Small intestine (tissue), 7 donors: ENCODE results near the gene MYO7A. TPM values are rescaled to one million over a fixed set of nuclear protein-coding genes. Genes with fewer than 3 reads are reported as not detected.

ENCODE experiments used
- DNase-seq, 2 donors: peaks; one replicate each; pipeline versions ENCODE4 v3.0.0 to v3.0.0-alpha.2; 2013
- FAIRE-seq: peaks from 2 replicates; lab custom pipeline; 2012; peaks lifted over from hg19 to GRCh38; lab: Jason Lieb, UNC
- H3K27ac ChIP-seq, 3 donors: one replicate each; pipeline ENCODE4 v1.5.1; 2013; ENCODE audit warnings: low read length in 2 of 3, mild to moderate bottlenecking in 2 of 3, control low read depth in 1 of 3, inconsistent platforms in 1 of 3, low read depth in 1 of 3, moderate library complexity in 1 of 3
- H3K27me3 ChIP-seq, 3 donors: one replicate each; pipeline ENCODE4 v1.6.1; 2013; ENCODE audit warnings: low read length in 3 of 3, inconsistent platforms in 1 of 3; ENCODE audit not compliant: control insufficient read depth in 3 of 3, insufficient read depth in 3 of 3
- H3K36me3 ChIP-seq, 3 donors: one replicate each; pipeline ENCODE4 v1.6.1; 2013; ENCODE audit warnings: low read length in 3 of 3, inconsistent platforms in 1 of 3, low read depth in 1 of 3, mild to moderate bottlenecking in 1 of 3, moderate library complexity in 1 of 3; ENCODE audit not compliant: control insufficient read depth in 3 of 3, insufficient read depth in 2 of 3
- H3K4me1 ChIP-seq, 3 donors: one replicate each; pipeline ENCODE4 v1.6.1; 2013; ENCODE audit warnings: low read length in 2 of 3, inconsistent platforms in 1 of 3, low read depth in 1 of 3, mild to moderate bottlenecking in 1 of 3, moderate library complexity in 1 of 3; ENCODE audit not compliant: control insufficient read depth in 3 of 3, insufficient read depth in 2 of 3
- H3K4me3 ChIP-seq, 3 donors: one replicate each; pipeline ENCODE4 v1.5.1; 2013; ENCODE audit warnings: low read length in 3 of 3, control low read depth in 1 of 3, inconsistent platforms in 1 of 3, low read depth in 1 of 3, mild to moderate bottlenecking in 1 of 3, moderate library complexity in 1 of 3
- H3K9me3 ChIP-seq, 2 donors: one replicate each; pipeline ENCODE4 v1.6.1; 2013; ENCODE audit warnings: low read depth in 1 of 2, low read length in 1 of 2; ENCODE audit not compliant: control insufficient read depth in 2 of 2, insufficient read depth in 1 of 2
- WGBS, 3 donors: extraction: QIAGEN DNeasy Blood & Tissue Kit; methylation state at CpG; one replicate each; pipeline ENCODE4 v1.1.7; 2013; 5-methylcytosine and 5-hydroxymethylcytosine counted together
- polyA plus RNA-seq, 4 donors: library from polyadenylated mRNA; stranded (reverse) in 3 of 4; unstranded in 1 of 4; fragments of 200-250 nt in 3 of 4; fragments of 120-200 nt in 1 of 4; gene quantifications; one replicate each; pipeline versions ENCODE4 v1.2.1 to v1.2.3, GENCODE V29; 2013
- donor health status: healthy with polysubstance abuse.
- donor health status: control.
- donor health status: control.
- donor health status: Bipolar disorder and iron deficiency.
- donor health status: healthy.

Gene MYO7A
- polyA plus RNA-seq, 4 donors = 1.4 to 74.2 (median 2.2) TPM

- Histone ChIP-seq H3K4me3 (no peak overlapping the region), H3K4me1 (peaks cover 0 to 10% (median 0%) of the 10 kb centered on the region in 3 donors), H3K27me3 (no peaks in the 10 kb centered on the region), H3K27ac (no peak overlapping the region), H3K9me3 (no peaks in the 10 kb centered on the region), H3K36me3 (peaks cover 7 to 64% (median 19%) of the 10 kb centered on the region in 3 donors)
- 88 to 93% (median 92%) methylated on average over 6 of the region's 6 CpGs for WGBS, 3 donors
- FAIRE-seq (no peak), DNase-seq (no peak)
Observed at GRCh38 chr11:77124488-77124887, 3.6 kb upstream of the MYO7A start.

GRCh38 chr11:77125191-77125590, 2.9 kb upstream of the MYO7A start:
- DNase-seq (no peak), FAIRE-seq (no peak)
- Histone ChIP-seq H3K36me3 (peaks cover 7 to 61% (median 15%) of the 10 kb centered on the region in 3 donors), H3K27ac (no peak overlapping the region), H3K4me3 (no peak overlapping the region), H3K27me3 (no peaks in the 10 kb centered on the region), H3K9me3 (no peaks in the 10 kb centered on the region), H3K4me1 (peaks cover 0 to 17% (median 0%) of the 10 kb centered on the region in 3 donors)
- 61 to 74% (median 65%) methylated on average over 6 of the region's 6 CpGs for WGBS, 3 donors

GRCh38 chr11:77125695-77126094, 2.4 kb upstream of the MYO7A start:
- Histone ChIP-seq H3K9me3 (no peaks in the 10 kb centered on the region), H3K36me3 (peaks cover 7 to 61% (median 10%) of the 10 kb centered on the region in 3 donors), H3K4me1 (peaks cover 0 to 20% (median 0%) of the 10 kb centered on the region in 3 donors), H3K27me3 (no peaks in the 10 kb centered on the region), H3K4me3 (no peak overlapping the region), H3K27ac (no peak overlapping the region)
- DNase-seq (no peak), FAIRE-seq (no peak)
- WGBS, 3 donors = 63 to 84% (median 63%) methylated on average over 4 of the region's 4 CpGs

- Histone ChIP-seq H3K9me3 (no peaks in the 10 kb centered on the region), H3K27me3 (no peaks in the 10 kb centered on the region), H3K4me3 (no peak overlapping the region), H3K4me1 (peaks cover 0 to 25% (median 0%) of the 10 kb centered on the region in 3 donors), H3K27ac (no peak overlapping the region), H3K36me3 (peaks cover 7 to 61% (median 9%) of the 10 kb centered on the region in 3 donors)
- 25 to 62% (median 45%) methylated on average over 17 of the region's 17 CpGs for WGBS, 3 donors
- DNase-seq (no peak), FAIRE-seq (no peak)
Observed at GRCh38 chr11:77126156-77126775, 1.8 kb upstream of the MYO7A start.

- no peak for FAIRE-seq
- Histone ChIP-seq H3K9me3 (no peaks in the 10 kb centered on the region), H3K4me3 (peak overlapping the region in 2 of 3 donors; percentile 6 to 84), H3K27me3 (no peaks in the 10 kb centered on the region), H3K27ac (peak overlapping the region in 1 of 3 donors; percentile 93), H3K4me1 (peaks cover 0 to 31% (median 0%) of the 10 kb centered on the region in 3 donors), H3K36me3 (peaks cover 5 to 61% (median 7%) of the 10 kb centered on the region in 3 donors)
- 10 to 16% (median 14%) methylated on average over 8 to 10 of the region's 10 CpGs for WGBS, 3 donors
- no peak for DNase-seq
Observed at GRCh38 chr11:77126861-77127234, 1.2 kb upstream of the MYO7A start.

- peak overlapping the region in 1 of 3 donors; percentile 93 for H3K27ac ChIP-seq
- FAIRE-seq = no peak
Observed at GRCh38 chr11:77127235-77127911, 673 bp upstream of the MYO7A start.

GRCh38 chr11:77129069-77129841, 1.2 kb downstream of the MYO7A start:
- peaks cover 0 to 40% (median 0%) of the 10 kb centered on the region in 3 donors for H3K4me1 ChIP-seq
- FAIRE-seq = no peak

More at GRCh38 chr11:77127235-77127911, 673 bp upstream of the MYO7A start:
- Histone ChIP-seq H3K9me3 (no peaks in the 10 kb centered on the region), H3K4me1 (peaks cover 0 to 35% (median 0%) of the 10 kb centered on the region in 3 donors), H3K4me3 (peak overlapping the region in 2 of 3 donors; percentile 6 to 84), H3K27me3 (no peaks in the 10 kb centered on the region), H3K36me3 (peaks cover 4 to 61% (median 5%) of the 10 kb centered on the region in 3 donors)
- peak; percentile 54 to 87 for DNase-seq
- 2 to 4% (median 3%) methylated on average over 26 to 27 of the region's 27 CpGs for WGBS, 3 donors

More at GRCh38 chr11:77129069-77129841, 1.2 kb downstream of the MYO7A start:
- Histone ChIP-seq H3K9me3 (no peaks in the 10 kb centered on the region), H3K36me3 (peaks cover 0 to 55% (median 0%) of the 10 kb centered on the region in 3 donors), H3K27ac (peak overlapping the region in 1 of 3 donors; percentile 93), H3K27me3 (no peaks in the 10 kb centered on the region), H3K4me3 (peak overlapping the region in 1 of 3 donors; percentile 84)
- WGBS, 3 donors = 89 to 92% (median 90%) methylated on average over 11 of the region's 11 CpGs
- DNase-seq = no peak
